ENCODE measurements around the gene C3orf70. TPM values are rescaled to one million over a fixed set of nuclear protein-coding genes. Genes with fewer than 3 reads are reported as not detected.

Gene C3orf70
- total RNA-seq, 1 donor from 2014 or later = 5.7 TPM

DNA sequence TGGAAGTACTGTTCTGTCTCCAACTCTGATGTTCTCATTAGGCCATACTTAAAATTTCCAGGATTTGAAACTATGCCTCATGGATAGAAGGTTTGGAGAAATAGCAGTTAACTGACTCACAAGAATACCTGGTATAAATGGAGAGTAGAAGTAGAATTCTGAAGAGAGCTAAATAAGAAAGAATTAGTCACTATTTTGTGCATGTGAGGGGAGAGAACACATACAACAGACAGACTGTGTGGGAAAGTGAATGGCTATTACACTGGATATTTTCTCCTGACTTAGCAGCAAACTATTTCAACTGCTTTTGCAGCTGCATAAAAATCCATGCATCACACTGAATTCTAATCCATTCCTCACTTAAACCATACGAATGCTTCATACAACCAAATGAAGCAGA is 71.3 kb downstream of the C3orf70 start:
- no peaks in the 10 kb centered on the region for H3K79me2 ChIP-seq (ENCODE audit: insufficient read depth, low read length)
- H3K27me3 ChIP-seq (ENCODE audit: insufficient read depth, low read length) = no peaks in the 10 kb centered on the region
- TF ChIP-seq, protein P1, sequence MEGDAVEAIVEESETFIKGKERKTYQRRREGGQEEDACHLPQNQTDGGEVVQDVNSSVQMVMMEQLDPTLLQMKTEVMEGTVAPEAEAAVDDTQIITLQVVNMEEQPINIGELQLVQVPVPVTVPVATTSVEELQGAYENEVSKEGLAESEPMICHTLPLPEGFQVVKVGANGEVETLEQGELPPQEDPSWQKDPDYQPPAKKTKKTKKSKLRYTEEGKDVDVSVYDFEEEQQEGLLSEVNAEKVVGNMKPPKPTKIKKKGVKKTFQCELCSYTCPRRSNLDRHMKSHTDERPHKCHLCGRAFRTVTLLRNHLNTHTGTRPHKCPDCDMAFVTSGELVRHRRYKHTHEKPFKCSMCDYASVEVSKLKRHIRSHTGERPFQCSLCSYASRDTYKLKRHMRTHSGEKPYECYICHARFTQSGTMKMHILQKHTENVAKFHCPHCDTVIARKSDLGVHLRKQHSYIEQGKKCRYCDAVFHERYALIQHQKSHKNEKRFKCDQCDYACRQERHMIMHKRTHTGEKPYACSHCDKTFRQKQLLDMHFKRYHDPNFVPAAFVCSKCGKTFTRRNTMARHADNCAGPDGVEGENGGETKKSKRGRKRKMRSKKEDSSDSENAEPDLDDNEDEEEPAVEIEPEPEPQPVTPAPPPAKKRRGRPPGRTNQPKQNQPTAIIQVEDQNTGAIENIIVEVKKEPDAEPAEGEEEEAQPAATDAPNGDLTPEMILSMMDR (IDR thresholded peaks at IDR 0.05; ENCODE audit: insufficient read depth, low read depth, low read length) = no peak
- TF ChIP-seq EZH2 (IDR thresholded peaks at IDR 0.05; ENCODE audit: insufficient read depth, low read length) = no peak
- H3K4me1 ChIP-seq (ENCODE audit: insufficient read depth, low read length) = no peaks in the 10 kb centered on the region
- no peaks in the 10 kb centered on the region for H3K36me3 ChIP-seq (ENCODE audit: insufficient read depth, low read length)
- Mint-ChIP-seq H3K27me3 (ENCODE audit: low read depth, unreplicated experiment) (no peaks in the 10 kb centered on the region), H3K4me1 (ENCODE audit: low read depth, unreplicated experiment) (peaks cover 27% of the 10 kb centered on the region), H3K9me3 (ENCODE audit: unreplicated experiment) (no peaks in the 10 kb centered on the region), H3K4me3 (ENCODE audit: unreplicated experiment) (no peak overlapping the region), H3K27ac (ENCODE audit: unreplicated experiment) (peak overlapping the region; percentile 35), H3K36me3 (ENCODE audit: low read depth, unreplicated experiment) (peaks cover 4% of the 10 kb centered on the region)
- no peaks in the 10 kb centered on the region for H3K9me3 ChIP-seq (ENCODE audit: insufficient read depth, low read depth, low read length)
- no peak overlapping the region for H2AFZ ChIP-seq (ENCODE audit: low read depth, low read length)
- H3K4me3 ChIP-seq (ENCODE audit: insufficient read depth, low read depth, low read length) = no peak overlapping the region
- no peak for FAIRE-seq
- H3K9ac ChIP-seq (ENCODE audit: low read length) = no peak overlapping the region
- H3K4me2 ChIP-seq (ENCODE audit: low read length) = no peak overlapping the region
- no peaks in the 10 kb centered on the region for H4K20me1 ChIP-seq (ENCODE audit: insufficient read depth, low read length)
- H3K27ac ChIP-seq (ENCODE audit: low read depth, low read length) = no peak overlapping the region
- peak; percentile 37 for DNase-seq (ENCODE audit: low read depth)

DNA sequence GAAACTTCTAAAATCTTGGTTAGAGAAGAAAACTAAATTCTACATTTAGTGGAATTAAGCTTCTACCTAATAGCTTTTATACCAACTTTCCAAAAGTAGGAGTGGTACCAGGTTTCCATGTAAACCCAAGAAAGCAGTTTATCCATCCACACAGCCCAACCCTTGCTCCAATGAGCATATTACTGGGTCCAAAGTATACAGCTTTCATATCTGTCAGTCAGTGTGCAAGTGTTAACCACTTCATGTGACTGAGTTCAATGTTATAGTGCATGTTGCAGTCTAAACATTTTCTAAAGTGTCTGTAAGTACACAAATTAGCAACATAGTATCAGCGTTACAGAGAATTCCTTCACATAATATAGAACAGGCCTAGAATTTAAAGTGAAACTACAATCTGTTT is 73.2 kb downstream of the C3orf70 start:
- no peak for TF ChIP-seq EZH2 (IDR thresholded peaks at IDR 0.05; ENCODE audit: insufficient read depth, low read length)
- TF ChIP-seq, protein P1 (IDR thresholded peaks at IDR 0.05; ENCODE audit: insufficient read depth, low read depth, low read length) = no peak
- Histone ChIP-seq H2AFZ (ENCODE audit: low read depth, low read length) (no peak overlapping the region), H3K4me2 (ENCODE audit: low read length) (no peak overlapping the region), H3K27me3 (ENCODE audit: insufficient read depth, low read length) (no peaks in the 10 kb centered on the region), H3K9me3 (ENCODE audit: insufficient read depth, low read depth, low read length) (no peaks in the 10 kb centered on the region), H3K27ac (ENCODE audit: low read depth, low read length) (no peak overlapping the region), H3K4me3 (ENCODE audit: insufficient read depth, low read depth, low read length) (no peak overlapping the region), H3K4me1 (ENCODE audit: insufficient read depth, low read length) (no peaks in the 10 kb centered on the region), H4K20me1 (ENCODE audit: insufficient read depth, low read length) (no peaks in the 10 kb centered on the region), H3K9ac (ENCODE audit: low read length) (no peak overlapping the region), H3K36me3 (ENCODE audit: insufficient read depth, low read length) (no peaks in the 10 kb centered on the region), H3K79me2 (ENCODE audit: insufficient read depth, low read length) (no peaks in the 10 kb centered on the region)
- no peak for DNase-seq (ENCODE audit: low read depth)
- Mint-ChIP-seq H3K27me3 (ENCODE audit: low read depth, unreplicated experiment) (no peaks in the 10 kb centered on the region), H3K4me3 (ENCODE audit: unreplicated experiment) (no peak overlapping the region), H3K9me3 (ENCODE audit: unreplicated experiment) (peaks cover 2% of the 10 kb centered on the region), H3K4me1 (ENCODE audit: low read depth, unreplicated experiment) (peaks cover 20% of the 10 kb centered on the region), H3K36me3 (ENCODE audit: low read depth, unreplicated experiment) (peaks cover 5% of the 10 kb centered on the region), H3K27ac (ENCODE audit: unreplicated experiment) (no peak overlapping the region)
- no peak for FAIRE-seq

DNA sequence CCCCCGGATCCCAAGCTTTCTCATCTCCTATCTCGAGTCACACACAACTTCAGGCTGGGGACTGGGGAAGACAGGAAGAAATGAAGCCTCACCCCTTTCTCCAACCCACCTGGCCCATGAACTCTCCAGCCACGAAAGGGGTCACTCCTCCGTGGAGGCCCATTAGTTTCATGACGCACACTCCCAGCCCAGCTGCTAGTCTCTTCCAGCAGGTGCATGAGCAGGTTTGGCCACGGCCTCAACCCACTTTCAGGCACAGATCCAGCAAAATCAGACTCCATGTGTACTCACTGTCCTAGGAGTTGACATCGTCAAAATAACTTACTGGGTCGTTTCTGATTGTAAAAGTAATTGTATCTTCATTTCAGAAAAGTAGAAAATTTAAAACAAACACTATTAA is 76.6 kb downstream of the C3orf70 start:
- no peak overlapping the region for H3K27ac Mint-ChIP-seq (ENCODE audit: unreplicated experiment)
- Histone ChIP-seq H3K79me2 (ENCODE audit: insufficient read depth, low read length) (no peaks in the 10 kb centered on the region), H3K4me1 (ENCODE audit: insufficient read depth, low read length) (no peaks in the 10 kb centered on the region), H2AFZ (ENCODE audit: low read depth, low read length) (no peak overlapping the region), H3K4me2 (ENCODE audit: low read length) (no peak overlapping the region), H4K20me1 (ENCODE audit: insufficient read depth, low read length) (no peaks in the 10 kb centered on the region), H3K9me3 (ENCODE audit: insufficient read depth, low read depth, low read length) (no peaks in the 10 kb centered on the region), H3K36me3 (ENCODE audit: insufficient read depth, low read length) (no peaks in the 10 kb centered on the region), H3K9ac (ENCODE audit: low read length) (no peak overlapping the region), H3K4me3 (ENCODE audit: insufficient read depth, low read depth, low read length) (no peak overlapping the region), H3K27me3 (ENCODE audit: insufficient read depth, low read length) (no peaks in the 10 kb centered on the region), H3K27ac (ENCODE audit: low read depth, low read length) (no peak overlapping the region)
- peaks cover 2% of the 10 kb centered on the region for H3K9me3 Mint-ChIP-seq (ENCODE audit: unreplicated experiment)
- peaks cover 1% of the 10 kb centered on the region for H3K4me1 Mint-ChIP-seq (ENCODE audit: low read depth, unreplicated experiment)
- peaks cover 4% of the 10 kb centered on the region for H3K36me3 Mint-ChIP-seq (ENCODE audit: low read depth, unreplicated experiment)
- peaks cover 2% of the 10 kb centered on the region for H3K27me3 Mint-ChIP-seq (ENCODE audit: low read depth, unreplicated experiment)
- no peak for TF ChIP-seq EZH2 (IDR thresholded peaks at IDR 0.05; ENCODE audit: insufficient read depth, low read length)
- TF ChIP-seq, protein P1 (IDR thresholded peaks at IDR 0.05; ENCODE audit: insufficient read depth, low read depth, low read length) = no peak
- H3K4me3 Mint-ChIP-seq (ENCODE audit: unreplicated experiment) = no peak overlapping the region
- FAIRE-seq (no peak), DNase-seq (ENCODE audit: low read depth) (no peak)
